T-helper 1 cell (primary cell): ENCODE results near the gene FBN1.

Source experiments
- DNase-seq, 5 donors: peaks; one replicate each; pipeline ENCODE4 v3.0.0-alpha.2; 2012 to 2020

FBN1 gene

DNA sequence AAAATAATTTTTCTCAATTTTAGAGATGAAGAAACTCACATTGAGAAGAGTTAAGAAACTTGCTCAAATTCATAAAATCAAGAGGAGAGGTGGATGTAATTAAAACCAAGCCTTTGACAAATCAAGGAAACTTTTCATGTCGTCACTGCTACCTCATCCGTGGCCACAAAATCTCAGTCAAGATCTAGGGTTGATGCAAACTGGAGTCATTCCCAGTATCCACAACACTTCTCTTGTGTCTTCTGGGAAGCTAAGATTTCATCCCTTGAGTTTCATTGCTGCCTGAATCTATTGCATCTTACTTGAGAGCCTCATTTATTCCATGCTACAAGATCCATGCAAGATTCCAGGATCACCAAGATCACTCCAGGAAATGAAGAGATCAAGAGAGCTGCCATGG lies 5.4 kb upstream of the FBN1 start:
- DNase-seq: no peak

DNA sequence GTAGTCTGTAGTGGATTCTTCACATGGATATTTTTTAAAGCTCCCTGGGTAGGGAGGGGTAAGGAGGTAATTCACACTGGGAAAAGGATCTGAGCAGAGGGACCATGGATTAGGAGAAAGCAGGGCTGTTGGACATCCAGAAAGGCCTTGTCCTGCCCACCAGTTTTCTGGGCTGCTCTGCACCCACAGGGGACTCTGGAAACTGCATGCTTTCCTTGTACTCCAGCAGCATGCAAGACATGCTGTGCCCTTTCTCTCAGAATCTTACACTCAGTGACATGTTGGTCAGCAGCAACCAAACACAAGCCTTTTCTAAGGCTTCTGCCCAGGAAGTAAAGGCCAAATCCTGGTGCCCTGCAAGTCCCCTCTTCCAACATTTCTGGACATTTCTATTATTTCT lies 2.5 kb upstream of the FBN1 start:
- DNase-seq: no peak

DNA sequence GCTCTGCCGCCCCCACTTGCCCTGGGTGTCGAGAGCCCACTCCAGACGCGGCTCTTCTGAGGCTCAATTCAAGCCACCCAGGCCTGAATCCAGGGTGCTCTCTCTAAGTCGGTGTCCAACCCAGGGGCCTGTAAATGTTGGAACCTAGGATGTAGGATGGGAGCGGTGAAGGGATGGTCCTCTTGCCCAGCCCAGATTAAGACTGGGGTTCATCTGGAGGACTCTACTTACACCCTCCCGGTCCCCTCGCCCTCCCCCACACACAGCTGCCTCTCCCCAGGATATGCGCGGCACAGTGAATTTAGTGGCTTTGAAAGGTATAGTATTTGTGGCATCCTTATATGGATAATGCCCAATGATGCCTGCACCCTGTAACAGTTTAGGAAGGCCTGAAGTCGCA lies 822 bp upstream of the FBN1 start:
- DNase-seq: no peak

DNA sequence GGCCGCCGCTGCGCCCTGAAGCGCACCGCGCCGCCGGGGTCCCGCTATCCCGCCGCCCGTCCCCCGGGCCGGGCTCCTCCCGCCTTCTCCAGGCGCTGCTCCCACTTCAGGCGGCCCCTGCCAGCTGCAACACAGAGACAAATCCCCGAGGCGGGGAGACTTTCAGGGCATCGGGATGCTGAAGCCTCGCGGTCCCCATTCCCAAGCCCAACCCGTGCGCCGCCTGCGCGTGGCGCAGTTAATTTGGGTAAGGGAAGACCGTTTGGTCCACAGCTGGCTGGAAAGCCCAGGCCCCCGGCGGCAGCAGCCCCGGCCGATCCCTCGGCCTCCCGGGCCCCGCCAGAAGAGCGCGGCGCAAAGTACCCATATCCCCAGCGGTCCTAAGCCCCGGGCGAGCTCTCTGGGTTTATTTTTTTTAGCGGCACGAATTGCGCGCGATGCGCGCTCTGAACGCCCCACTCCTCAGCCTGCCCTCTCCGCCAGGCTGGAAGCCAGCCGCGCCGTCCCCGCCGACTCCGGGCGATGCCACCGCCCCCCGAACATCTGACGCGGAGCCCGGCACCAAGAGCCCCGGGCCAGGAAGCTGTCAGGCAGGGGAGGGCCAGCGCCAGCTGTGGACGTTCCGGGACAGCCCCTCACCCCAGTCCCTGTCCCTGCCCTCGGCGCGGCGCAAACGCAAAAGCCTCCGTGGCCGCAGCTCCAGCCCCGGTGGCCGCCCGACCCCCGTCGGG lies 517 bp downstream of the FBN1 start:
- no peak for DNase-seq

DNA sequence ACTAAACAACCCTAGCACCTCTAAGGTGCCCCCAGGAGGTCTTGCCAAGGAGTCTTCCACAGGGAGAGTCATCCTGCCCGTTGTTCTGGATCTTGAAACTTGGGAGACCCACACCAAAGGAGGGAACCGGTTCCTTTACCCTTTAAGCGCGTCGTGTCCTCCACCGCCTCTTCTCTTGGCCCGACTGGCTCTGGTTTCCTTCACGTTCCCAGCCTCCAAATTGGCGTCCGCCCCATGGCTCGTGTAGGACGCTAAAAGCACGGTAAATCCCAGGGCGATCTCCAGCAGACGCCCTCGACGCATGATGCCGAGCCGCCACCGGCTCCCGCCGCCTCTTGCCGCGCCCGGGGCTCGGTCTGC lies 1.1 kb downstream of the FBN1 start:
- no peak for DNase-seq

DNA sequence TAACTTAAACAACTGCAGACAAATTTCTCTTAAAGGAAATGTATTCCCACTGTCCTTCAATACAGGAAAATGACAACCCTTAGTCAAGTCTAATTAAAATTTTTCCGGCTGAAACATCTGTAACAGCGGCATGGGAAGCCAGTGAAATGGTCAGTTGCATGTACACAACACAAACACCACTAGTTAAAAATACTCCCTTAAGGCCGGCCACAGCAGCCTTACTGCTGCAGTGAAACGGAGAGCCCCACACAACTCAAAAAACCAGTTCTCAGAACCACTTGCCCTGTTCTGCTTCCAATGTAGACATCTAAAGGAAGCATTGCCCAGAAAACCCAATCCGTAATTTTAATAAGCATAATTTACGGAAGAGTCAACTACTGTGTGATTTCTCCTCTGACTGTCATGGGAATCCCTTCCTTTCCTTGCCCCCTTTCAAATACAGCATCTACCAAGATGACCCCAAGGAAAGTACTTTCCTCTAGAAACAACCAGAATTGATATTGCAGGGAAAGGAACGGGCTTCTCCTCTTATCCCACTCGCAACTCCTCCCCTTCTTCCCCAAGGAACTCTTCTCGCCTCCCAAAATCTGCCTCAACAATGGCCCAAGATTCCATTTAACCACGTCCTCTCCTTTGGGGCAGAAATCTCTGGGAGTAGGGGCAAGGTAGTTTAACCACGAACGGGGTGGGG lies 1.6 kb downstream of the FBN1 start:
- no peak for DNase-seq

DNA sequence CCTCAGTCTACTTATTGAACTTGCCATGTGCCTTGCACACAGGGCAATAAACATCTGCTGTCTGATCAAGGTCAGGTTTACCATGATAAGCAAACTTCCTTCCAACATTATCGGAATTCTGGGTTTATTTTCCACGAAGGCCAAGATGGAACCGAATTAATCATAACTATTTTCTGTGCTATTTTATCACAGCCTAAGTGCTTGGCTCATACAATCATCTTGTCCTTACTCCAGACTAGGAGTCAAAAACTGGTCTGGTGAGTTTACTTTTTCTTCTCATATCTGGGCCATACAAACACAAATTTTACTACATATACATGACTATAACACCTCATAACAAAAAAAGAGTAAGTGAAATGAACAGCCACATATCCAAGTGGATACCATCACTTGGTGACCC lies 2.3 kb downstream of the FBN1 start:
- DNase-seq: no peak

DNA sequence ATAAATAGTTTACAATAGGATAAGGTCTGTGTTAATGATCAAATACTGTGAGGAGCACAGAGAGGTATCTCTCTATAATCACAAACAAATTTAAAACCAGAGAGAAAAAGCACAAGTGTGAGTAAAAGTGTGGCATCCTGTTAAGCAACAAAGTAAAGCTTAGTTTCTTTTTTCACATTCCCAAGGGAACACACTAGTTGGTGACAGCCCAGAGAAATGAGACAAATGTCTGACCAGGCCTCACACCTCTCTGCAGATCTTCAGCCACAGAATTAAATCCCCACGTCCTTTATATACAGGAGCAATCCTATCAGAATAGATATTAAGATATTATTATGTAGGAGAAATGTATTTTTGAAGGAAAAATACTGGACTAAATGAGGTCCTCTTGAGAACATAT lies 2.7 kb downstream of the FBN1 start:
- no peak for DNase-seq

DNA sequence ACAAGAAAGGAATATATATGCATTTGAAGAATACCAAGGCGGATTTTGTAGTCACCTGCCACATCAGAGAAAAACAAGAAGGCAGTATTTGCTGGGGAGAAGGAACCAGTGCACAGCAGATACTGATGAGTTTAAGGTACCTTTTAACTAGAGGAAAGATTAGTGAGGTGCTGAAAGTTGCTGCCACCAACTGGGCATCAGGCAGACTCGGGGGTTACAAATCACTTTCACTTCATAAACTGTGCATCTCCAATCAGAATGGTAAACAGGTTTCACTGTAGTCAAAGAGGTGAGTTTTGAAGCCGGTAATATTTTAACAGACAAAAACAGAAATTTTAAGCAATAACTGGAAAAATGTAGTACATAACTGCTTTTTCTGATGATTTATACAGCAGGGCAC lies 4.1 kb downstream of the FBN1 start:
- DNase-seq: no peak

DNA sequence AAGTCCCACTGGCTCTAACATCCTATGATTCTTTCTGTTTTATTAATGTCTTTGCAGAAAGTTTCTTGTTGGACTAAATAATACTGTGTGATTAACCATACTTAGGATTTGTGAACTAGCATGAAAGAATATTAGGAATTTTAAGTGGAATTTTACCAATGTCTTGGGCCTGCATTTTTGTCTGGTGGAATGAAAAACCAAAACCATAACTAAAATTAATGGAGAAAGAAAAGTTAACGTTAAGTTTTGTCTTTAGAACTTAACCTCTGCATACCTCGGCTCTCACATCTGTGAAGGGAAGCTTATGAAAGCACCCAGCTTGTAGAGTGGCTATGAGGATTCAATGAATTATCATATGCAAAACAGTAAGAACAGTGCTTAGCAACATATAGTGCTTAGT lies 6.5 kb downstream of the FBN1 start:
- DNase-seq: no peak

DNA sequence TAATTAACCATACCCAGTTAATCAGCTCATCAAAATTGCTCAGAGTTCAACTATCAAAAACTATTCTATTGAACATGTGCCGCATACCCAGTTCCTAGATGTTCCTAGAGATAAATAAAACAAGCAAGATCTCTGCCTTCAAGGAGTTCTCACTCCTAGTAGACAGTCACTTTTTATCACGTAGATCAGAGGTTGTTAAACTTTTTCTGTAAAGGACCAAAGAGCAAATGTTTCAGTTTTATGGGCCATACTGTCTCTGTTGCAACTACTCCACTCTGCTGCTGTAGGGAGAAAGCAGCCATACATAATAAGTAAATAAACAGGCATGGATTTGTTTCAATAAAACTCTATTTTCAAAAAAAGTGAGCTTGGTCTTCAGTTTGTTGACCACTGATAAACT lies 7.9 kb downstream of the FBN1 start:
- DNase-seq: no peak

DNA sequence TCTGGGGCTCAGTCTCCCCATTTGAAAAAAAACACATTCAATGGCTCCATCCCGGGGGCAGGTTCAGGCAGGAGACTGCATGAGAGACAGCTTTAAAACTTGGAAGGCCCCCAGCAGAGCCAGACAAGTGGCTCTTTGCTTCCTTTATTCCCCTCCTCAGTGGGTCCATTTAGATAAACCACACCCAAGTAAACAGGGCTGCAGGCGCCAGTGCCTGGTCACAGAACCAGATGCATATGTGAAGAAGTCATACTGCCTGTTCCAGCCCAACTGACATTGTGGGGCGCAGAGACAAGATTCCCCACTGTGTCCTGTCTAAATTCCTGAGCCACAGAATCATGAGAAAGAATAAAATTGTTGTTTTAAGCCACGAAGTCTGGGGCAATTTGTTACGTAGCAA lies 9.0 kb downstream of the FBN1 start:
- DNase-seq: no peak

DNA sequence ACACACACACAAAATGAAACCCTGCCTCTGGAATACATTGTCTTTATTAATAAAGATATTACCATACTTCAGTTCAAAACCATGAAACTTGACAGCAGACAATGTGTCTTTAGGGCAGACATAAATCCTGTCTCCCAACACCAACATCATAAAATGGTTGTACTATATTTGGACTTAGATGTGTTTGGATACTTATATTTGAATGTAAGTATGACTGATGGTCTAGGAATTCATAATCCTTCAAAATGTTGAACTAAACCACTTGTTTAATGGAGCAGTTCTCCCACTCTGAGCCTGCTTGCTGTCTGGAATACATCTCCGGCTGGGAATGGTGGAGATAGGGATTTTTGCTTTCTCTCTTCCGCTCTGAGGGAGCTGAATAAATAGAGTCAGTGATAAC lies 10.6 kb downstream of the FBN1 start:
- DNase-seq: no peak

DNA sequence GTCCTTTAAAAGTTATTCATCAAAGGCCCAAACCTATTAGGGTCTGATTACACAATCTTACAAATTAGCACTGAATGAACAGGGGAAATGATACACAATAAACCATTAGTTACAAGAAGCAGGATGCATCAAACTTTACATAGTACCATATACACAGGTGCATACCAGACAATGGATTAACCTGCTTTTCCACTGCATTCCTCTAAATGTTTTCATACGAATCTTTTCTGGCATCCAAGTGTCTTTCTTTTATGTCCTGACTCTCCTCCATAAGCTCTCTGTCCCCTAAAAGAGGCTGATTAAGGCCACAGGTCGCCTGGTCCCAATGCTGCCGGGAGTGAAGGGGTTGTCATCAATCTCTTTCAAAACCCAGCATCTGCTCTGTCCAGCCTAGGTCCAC lies 11.4 kb downstream of the FBN1 start:
- no peak for DNase-seq

DNA sequence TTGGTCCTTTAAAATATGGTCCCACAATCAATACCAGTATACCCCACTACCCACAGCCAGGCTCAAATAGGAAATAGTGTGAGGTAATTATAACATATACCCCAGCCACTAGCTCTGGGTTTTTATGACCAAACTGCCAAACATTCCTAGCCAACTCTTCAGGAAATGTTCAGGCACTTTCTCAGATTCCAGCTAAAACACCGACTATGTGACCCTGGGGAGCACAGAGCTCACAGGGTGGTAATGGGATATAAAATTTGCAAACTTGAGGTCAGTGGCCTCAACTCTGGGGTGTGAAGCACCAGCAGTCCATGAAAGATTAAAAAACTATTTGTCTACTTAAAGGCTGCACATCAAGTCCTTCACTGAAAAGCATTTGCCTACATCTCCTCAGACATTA lies 12.9 kb downstream of the FBN1 start:
- DNase-seq: no peak

DNA sequence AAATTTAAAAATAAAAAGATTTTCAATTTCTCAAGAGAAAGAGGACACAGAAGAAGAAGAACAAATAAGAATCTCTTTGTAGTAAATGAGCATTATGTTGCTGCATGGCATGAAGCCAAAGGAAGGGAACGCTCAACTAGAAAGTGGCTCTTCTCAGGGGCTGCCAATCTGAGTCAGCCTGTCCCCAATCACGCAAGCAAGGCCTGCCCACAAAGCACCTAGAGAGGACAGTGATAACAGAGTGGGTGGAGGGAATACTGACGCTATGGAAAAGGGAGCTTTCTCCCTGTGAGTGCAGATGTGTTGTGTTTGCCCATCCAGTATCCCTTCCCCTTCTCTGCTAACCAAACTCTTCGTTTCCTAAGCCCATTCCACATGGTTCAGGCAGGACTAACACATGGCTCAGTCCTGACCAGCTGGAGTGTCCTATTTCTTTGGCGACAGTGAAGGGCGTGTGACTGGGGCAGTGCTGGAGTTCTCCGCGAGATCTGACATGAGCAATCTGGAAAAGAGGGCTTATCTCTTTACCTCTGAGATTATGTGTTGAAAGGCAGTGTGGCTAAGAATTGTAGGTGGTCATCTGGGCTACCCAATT lies 14.2 kb downstream of the FBN1 start:
- no peak for DNase-seq

DNA sequence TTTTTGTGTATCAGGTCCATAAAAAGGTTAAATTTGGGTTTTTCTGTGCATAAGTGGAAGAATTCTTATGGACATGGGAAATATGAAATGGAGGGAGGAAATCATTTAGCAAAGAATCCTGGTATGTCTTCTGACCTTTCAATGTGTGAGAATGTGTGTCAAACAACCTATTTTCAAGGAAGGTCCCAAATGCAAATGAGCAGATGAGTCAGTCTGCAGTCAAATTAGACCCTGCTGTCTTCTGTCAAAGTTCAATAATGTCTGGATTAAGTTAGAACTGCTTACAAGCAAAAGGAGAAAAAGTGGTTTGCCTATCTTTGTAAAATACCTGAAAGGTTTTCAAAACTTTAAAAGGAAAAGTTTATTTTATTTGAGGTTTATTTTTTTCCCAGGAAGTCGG lies 15.3 kb downstream of the FBN1 start:
- DNase-seq: no peak

DNA sequence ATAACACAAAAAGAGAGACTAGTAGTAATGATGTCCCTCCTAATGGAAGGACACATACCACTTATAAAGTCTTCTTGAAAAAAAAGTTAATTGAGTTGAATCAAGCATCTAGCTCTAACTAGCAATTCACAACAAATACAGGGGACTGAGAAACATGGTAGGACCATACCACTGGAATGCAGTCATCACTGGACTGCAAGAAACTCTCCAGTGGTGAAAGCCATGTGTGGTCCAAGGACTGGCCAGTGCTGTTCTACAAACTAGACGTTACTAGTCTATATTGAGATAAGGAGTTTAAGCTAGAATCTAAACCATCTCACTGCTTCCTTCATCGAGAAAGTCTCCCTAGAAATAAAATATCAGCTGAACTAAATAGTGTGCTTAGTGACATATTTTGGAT lies 16.7 kb downstream of the FBN1 start:
- DNase-seq: no peak

DNA sequence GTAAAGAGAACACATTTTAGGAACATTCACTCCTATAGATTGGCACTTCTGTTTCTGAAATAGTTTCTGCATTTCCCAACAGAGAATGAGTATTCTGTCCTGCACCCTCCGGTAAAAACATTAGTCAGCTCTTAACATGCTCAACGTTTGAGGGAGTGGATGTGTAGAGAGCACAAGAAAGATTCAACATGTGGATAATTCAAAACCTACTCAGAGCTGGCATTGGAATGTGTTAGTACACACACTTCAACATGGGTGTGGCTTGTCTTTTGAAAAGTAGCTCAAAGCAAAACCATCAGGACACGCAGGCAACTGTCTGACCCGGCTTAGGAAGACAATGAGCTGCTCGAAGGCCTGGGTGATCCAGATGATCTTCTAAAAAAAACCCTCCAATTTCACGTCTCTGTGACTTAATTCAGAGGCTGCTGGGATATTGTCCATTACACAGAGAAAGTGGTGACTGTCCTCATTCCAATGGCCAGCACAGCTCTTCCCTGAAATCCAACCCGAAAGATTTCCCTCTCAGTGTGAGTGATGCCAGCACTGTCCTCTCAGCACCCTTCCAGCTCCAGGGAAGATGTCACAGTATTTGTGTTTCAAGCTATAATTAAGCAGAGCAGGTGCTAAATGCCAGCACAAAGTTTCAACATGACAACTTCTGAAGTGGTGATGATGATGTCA lies 18.1 kb downstream of the FBN1 start:
- DNase-seq: no peak

DNA sequence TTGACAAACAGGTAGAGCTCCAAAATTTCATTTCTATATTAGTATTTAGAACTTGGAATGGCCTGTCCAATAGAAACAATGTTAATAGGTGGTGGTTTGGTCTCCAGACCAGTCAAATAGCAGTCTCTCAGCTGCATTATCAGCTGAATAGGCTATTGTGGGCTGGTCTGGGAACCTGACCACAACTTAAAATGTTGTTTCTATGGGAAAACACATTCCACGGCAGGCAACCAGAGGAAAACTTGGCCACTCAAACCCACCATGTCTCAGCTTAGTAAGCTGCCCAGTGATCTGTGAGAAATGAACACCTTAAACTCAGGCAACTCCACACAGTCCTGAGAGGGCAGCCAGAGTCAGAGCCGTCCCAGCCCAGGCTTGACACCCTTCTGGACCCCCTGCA lies 20.4 kb downstream of the FBN1 start:
- DNase-seq: no peak

DNA sequence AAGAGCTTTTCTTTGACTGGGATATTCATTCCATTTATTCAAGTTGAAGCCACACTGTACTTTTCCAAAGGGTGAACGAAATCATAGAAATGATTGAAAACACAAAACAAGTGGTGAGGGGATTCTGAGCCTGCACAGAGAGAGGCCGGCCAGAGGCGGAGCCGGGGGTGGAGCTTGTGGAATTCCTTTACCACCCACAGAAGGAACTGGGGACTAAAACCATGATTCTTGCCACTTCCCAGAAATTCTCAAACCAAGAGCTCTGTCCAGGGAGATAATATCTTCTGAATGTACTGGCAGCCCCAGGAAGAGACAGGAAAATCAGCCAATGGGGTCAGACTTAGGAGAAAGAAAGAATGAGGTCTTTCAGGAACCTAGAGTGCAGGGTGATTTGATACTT lies 20.8 kb downstream of the FBN1 start:
- no peak for DNase-seq

DNA sequence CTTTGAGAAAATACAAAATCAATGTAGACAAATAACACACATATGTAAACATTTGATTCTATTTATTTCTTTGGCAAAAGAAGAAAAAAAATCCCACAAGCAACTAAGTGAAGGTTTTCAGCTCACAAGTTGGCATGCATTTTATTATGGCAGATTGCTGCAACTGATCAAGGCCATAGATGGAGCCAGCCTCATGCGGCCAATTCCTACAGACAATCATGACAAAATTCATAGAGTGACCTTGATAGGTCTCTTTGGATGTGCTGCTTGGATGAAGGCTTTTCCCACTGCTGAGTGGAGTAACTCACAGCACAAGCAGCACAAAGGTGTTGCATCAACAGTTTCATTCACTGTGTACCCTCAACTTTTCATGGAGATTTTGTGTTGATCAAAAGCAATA lies 22.1 kb downstream of the FBN1 start:
- no peak for DNase-seq

DNA sequence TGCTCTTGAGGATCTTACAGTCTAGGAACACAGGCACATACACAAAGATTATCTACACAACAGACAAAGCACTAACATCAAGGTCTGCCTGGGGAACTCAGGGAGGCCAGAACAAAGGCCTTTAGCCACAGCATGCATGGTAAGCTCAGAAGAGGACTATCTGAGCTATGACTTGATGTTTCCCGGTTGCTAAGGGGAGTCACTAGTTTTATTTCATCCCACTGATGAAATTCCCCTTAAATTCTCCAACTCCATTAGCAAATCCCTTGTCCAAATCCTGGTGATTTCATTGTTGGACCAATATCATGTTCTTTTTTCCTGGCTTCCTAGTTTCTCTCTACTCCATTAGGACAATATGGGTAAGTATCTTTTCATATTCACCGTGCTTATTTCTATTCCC lies 23.3 kb downstream of the FBN1 start:
- no peak for DNase-seq

DNA sequence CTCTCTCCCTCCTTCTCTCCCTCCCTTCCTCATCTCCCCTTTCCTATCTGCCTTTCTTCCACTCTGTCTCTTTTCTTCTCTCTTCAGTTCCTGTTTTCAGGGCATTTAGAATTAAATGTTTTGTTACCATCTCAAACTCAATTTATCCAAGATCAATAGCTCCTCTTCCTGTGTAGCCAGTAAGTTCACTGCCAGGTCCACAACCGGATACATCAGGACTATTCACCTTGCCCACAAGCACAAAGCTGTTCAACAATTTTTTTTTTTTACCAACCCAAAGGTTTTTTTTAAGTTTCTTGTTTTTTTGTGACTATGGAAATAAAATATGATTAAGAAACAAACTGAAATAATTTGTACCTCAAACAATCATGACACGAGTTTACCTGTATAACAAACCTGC lies 26.1 kb downstream of the FBN1 start:
- no peak for DNase-seq
